ENCODE results near the gene RHCG.

RHCG gene

DNA sequence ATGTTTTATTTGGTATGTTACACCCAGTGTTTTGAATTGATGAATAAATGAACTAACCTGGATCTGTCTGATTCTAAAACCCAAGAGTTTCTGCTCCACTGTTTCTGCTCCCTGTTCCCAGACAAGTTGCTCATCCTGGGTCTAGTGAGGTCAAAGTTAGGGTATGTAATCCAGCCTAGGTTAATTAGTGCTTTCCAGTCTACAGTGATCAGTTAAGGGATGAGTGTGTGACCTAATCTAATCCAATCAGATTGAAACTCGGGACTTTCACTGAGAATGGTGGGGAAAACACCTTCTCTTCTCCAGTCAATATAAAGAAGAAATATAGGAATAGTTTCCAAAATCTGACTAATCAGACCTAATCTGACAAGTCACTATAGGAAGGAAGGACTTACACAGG is 27.8 kb upstream of the RHCG start:
- Histone ChIP-seq H3K4me1 (ENCODE audit: insufficient read depth, low read length) (no peaks in the 10 kb centered on the region), H3K9ac (ENCODE audit: low read depth, low read length) (no peak overlapping the region), H3K27ac (ENCODE audit: low read depth, low read length) (no peak overlapping the region), H3K4me3 (ENCODE audit: low read length) (no peak overlapping the region), H3K9me3 (ENCODE audit: insufficient read depth, low read depth, low read length) (no peaks in the 10 kb centered on the region), H3K36me3 (ENCODE audit: insufficient read depth, low read length) (no peaks in the 10 kb centered on the region), H3K27me3 (ENCODE audit: insufficient read depth, low read length) (no peaks in the 10 kb centered on the region)
- WGBS = no CpG with 5 or more reads among the region's 1 CpG

GRCh38 chr15:89523101-89523500 is 26.7 kb upstream of the RHCG start:
- Histone ChIP-seq H3K4me3 (ENCODE audit: low read length) (no peak overlapping the region), H3K27me3 (ENCODE audit: insufficient read depth, low read length) (no peaks in the 10 kb centered on the region), H3K9ac (ENCODE audit: low read depth, low read length) (no peak overlapping the region), H3K9me3 (ENCODE audit: insufficient read depth, low read depth, low read length) (no peaks in the 10 kb centered on the region), H3K27ac (ENCODE audit: low read depth, low read length) (no peak overlapping the region), H3K36me3 (ENCODE audit: insufficient read depth, low read length) (no peaks in the 10 kb centered on the region), H3K4me1 (ENCODE audit: insufficient read depth, low read length) (no peaks in the 10 kb centered on the region)
- WGBS = 91% methylated on average over 2 of the region's 2 CpGs

- no peaks in the 10 kb centered on the region for H3K27me3 ChIP-seq (ENCODE audit: insufficient read depth, low read length)
- WGBS = 94% methylated on average over 1 of the region's 1 CpG
- H3K4me3 ChIP-seq (ENCODE audit: low read length) = no peak overlapping the region
Measured at GRCh38 chr15:89521605-89522004, 25.2 kb upstream of the RHCG start.

GRCh38 chr15:89515477-89515876 is 19.1 kb upstream of the RHCG start:
- no peaks in the 10 kb centered on the region for H3K27me3 ChIP-seq (ENCODE audit: insufficient read depth, low read length)
- no peaks in the 10 kb centered on the region for H3K36me3 ChIP-seq (ENCODE audit: insufficient read depth, low read length)
- no peak overlapping the region for H3K9ac ChIP-seq (ENCODE audit: low read depth, low read length)
- H3K4me1 ChIP-seq (ENCODE audit: insufficient read depth, low read length) = no peaks in the 10 kb centered on the region
- H3K27ac ChIP-seq (ENCODE audit: low read depth, low read length) = no peak overlapping the region
- WGBS = 87% methylated on average over 4 of the region's 4 CpGs
- H3K4me3 ChIP-seq (ENCODE audit: low read length) = no peak overlapping the region
- H3K9me3 ChIP-seq (ENCODE audit: insufficient read depth, low read depth, low read length) = no peaks in the 10 kb centered on the region

More at GRCh38 chr15:89521605-89522004, 25.2 kb upstream of the RHCG start:
- H3K27ac ChIP-seq (ENCODE audit: low read depth, low read length) = no peak overlapping the region
- H3K36me3 ChIP-seq (ENCODE audit: insufficient read depth, low read length) = no peaks in the 10 kb centered on the region
- H3K9ac ChIP-seq (ENCODE audit: low read depth, low read length) = no peak overlapping the region
- no peaks in the 10 kb centered on the region for H3K9me3 ChIP-seq (ENCODE audit: insufficient read depth, low read depth, low read length)
- no peaks in the 10 kb centered on the region for H3K4me1 ChIP-seq (ENCODE audit: insufficient read depth, low read length)

- WGBS = 87% methylated on average over 6 of the region's 6 CpGs
- H3K27me3 ChIP-seq (ENCODE audit: insufficient read depth, low read length) = no peaks in the 10 kb centered on the region
- H3K36me3 ChIP-seq (ENCODE audit: insufficient read depth, low read length) = no peaks in the 10 kb centered on the region
- H3K9ac ChIP-seq (ENCODE audit: low read depth, low read length) = no peak overlapping the region
- no peaks in the 10 kb centered on the region for H3K4me1 ChIP-seq (ENCODE audit: insufficient read depth, low read length)
- no peak overlapping the region for H3K27ac ChIP-seq (ENCODE audit: low read depth, low read length)
- H3K4me3 ChIP-seq (ENCODE audit: low read length) = no peak overlapping the region
- H3K9me3 ChIP-seq (ENCODE audit: insufficient read depth, low read depth, low read length) = no peaks in the 10 kb centered on the region
Measured at GRCh38 chr15:89514596-89515406, 18.4 kb upstream of the RHCG start.

DNA sequence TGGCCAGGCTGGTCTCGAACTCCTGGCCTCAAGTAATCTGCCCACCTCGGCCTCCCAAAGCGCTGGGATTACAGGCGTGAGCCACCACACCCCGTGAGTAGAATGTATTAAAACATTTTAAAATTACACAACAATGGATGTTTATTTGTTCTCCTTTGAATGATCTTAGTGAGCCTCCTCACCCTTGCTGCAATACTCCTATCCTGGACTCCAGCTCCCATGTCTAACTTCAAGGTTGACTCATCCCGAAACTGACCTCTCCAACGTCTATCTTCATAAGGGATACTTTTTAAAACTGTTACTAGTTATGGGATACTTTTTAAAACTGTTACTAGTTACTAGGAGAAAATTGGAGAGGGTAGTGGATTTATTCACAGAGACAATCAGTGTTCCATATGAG is 17.8 kb upstream of the RHCG start:
- no peak overlapping the region for H3K9ac ChIP-seq (ENCODE audit: low read depth, low read length)
- WGBS = 98% methylated on average over 7 of the region's 7 CpGs
- H3K4me3 ChIP-seq (ENCODE audit: low read length) = no peak overlapping the region
- no peaks in the 10 kb centered on the region for H3K27me3 ChIP-seq (ENCODE audit: insufficient read depth, low read length)
- no peaks in the 10 kb centered on the region for H3K9me3 ChIP-seq (ENCODE audit: insufficient read depth, low read depth, low read length)
- no peaks in the 10 kb centered on the region for H3K36me3 ChIP-seq (ENCODE audit: insufficient read depth, low read length)
- H3K4me1 ChIP-seq (ENCODE audit: insufficient read depth, low read length) = no peaks in the 10 kb centered on the region
- no peak overlapping the region for H3K27ac ChIP-seq (ENCODE audit: low read depth, low read length)

- no peaks in the 10 kb centered on the region for H3K36me3 ChIP-seq (ENCODE audit: insufficient read depth, low read length)
- H3K9me3 ChIP-seq (ENCODE audit: insufficient read depth, low read depth, low read length) = no peaks in the 10 kb centered on the region
- H3K27ac ChIP-seq (ENCODE audit: low read depth, low read length) = no peak overlapping the region
- H3K9ac ChIP-seq (ENCODE audit: low read depth, low read length) = no peak overlapping the region
- H3K4me1 ChIP-seq (ENCODE audit: insufficient read depth, low read length) = no peaks in the 10 kb centered on the region
- no peak overlapping the region for H3K4me3 ChIP-seq (ENCODE audit: low read length)
- 88% methylated on average over 3 of the region's 3 CpGs for WGBS
- H3K27me3 ChIP-seq (ENCODE audit: insufficient read depth, low read length) = no peaks in the 10 kb centered on the region
Measured at GRCh38 chr15:89513284-89513683, 16.9 kb upstream of the RHCG start.

GRCh38 chr15:89512631-89513030 is 16.2 kb upstream of the RHCG start:
- Histone ChIP-seq H3K27me3 (ENCODE audit: insufficient read depth, low read length) (no peaks in the 10 kb centered on the region), H3K36me3 (ENCODE audit: insufficient read depth, low read length) (no peaks in the 10 kb centered on the region), H3K27ac (ENCODE audit: low read depth, low read length) (no peak overlapping the region), H3K4me3 (ENCODE audit: low read length) (no peak overlapping the region), H3K9me3 (ENCODE audit: insufficient read depth, low read depth, low read length) (no peaks in the 10 kb centered on the region), H3K9ac (ENCODE audit: low read depth, low read length) (no peak overlapping the region), H3K4me1 (ENCODE audit: insufficient read depth, low read length) (no peaks in the 10 kb centered on the region)
- 85% methylated on average over 4 of the region's 4 CpGs for WGBS

DNA sequence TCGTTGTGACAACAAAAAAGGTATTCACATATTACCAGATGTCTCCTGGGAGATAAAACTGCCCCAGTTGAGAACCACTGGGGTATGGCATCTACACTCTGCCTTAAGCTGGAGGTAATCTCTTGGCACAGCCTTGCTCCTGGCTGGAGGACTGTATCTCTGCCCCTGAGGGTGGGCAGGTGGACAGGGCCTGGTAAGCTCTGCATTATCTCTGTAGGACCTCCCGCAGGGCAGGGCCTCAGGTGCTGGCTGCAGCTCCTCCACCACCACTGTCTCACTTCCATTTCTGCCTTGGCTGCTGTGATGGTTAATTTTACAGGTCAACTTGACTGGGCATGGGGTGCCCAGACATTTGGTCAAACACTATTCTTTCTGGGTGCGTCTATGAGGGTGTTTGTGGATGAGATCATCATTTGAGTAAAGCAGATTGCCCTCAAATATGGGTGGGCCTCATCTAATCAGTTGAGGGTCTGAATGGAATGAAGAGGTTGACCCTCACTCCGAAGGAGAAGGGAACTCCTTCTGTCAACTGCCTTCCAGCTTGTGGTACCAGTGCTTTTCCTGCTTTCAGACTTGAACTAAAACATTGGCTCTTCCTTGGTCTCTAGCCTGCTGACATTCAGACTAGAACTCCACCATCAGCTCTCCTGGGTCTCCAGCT is 9.8 kb upstream of the RHCG start:
- Histone ChIP-seq H3K4me1 (ENCODE audit: insufficient read depth, low read length) (no peaks in the 10 kb centered on the region), H3K9me3 (ENCODE audit: insufficient read depth, low read depth, low read length) (no peaks in the 10 kb centered on the region), H3K36me3 (ENCODE audit: insufficient read depth, low read length) (no peaks in the 10 kb centered on the region), H3K27ac (ENCODE audit: low read depth, low read length) (no peak overlapping the region), H3K4me3 (ENCODE audit: low read length) (no peak overlapping the region), H3K27me3 (ENCODE audit: insufficient read depth, low read length) (no peaks in the 10 kb centered on the region), H3K9ac (ENCODE audit: low read depth, low read length) (no peak overlapping the region)
- WGBS = 82% methylated on average over 4 of the region's 4 CpGs

GRCh38 chr15:89504166-89504565 is 7.8 kb upstream of the RHCG start:
- Histone ChIP-seq H3K4me1 (ENCODE audit: insufficient read depth, low read length) (no peaks in the 10 kb centered on the region), H3K36me3 (ENCODE audit: insufficient read depth, low read length) (no peaks in the 10 kb centered on the region), H3K9me3 (ENCODE audit: insufficient read depth, low read depth, low read length) (no peaks in the 10 kb centered on the region), H3K4me3 (ENCODE audit: low read length) (no peak overlapping the region), H3K9ac (ENCODE audit: low read depth, low read length) (no peak overlapping the region), H3K27me3 (ENCODE audit: insufficient read depth, low read length) (no peaks in the 10 kb centered on the region), H3K27ac (ENCODE audit: low read depth, low read length) (no peak overlapping the region)
- WGBS = 74% methylated on average over 3 of the region's 4 CpGs

DNA sequence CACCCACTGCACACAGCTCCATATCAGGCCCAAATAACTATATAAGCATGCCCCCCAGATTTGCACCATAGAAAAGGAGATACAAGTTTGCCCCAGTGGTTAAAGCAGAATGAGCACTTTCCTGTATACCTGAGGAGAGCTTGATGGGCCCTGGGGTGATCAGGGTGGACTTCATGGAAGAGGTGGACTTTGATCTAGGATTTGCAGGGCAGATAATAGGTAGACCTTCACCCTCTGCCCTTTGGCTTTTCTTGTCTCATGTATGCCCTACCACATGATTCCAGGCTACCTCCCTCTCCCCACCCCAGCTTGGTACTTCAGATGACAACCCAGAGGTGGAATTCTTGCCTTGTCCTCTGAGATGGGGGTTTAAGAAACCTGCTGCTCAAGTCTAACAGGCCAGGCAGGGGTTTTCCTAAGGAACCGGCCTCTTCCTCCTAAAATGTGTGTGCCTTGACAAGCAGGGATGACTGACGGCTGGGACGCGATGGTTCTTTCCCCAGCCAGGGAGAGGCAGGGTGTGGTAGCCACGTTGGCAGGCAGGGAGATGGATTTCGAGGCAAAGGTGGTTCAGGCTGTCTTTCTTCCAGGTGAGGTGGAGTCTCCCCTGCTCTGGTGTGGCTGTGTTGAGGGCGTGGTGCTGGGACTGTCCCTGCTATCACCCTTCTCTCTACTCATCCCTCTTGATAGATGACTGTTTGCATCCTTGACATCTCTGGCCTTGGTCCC is 6.6 kb upstream of the RHCG start:
- Histone ChIP-seq H3K36me3 (ENCODE audit: insufficient read depth, low read length) (no peaks in the 10 kb centered on the region), H3K4me3 (ENCODE audit: low read length) (no peak overlapping the region), H3K9ac (ENCODE audit: low read depth, low read length) (no peak overlapping the region), H3K4me1 (ENCODE audit: insufficient read depth, low read length) (no peaks in the 10 kb centered on the region), H3K9me3 (ENCODE audit: insufficient read depth, low read depth, low read length) (no peaks in the 10 kb centered on the region), H3K27ac (ENCODE audit: low read depth, low read length) (no peak overlapping the region), H3K27me3 (ENCODE audit: insufficient read depth, low read length) (peaks cover 9% of the 10 kb centered on the region; the same call in 1 of the 2 replicates)
- WGBS = 88% methylated on average over 7 of the region's 7 CpGs
